Measurements from ENCODE around the gene KXD1. TPM values are rescaled to one million over a fixed set of nuclear protein-coding genes. Genes with fewer than 3 reads are reported as not detected.

KXD1 gene
- total and polyA plus RNA-seq, 3 donors from 2014 or later, result 124 to 163 (median 133) TPM

- H3K9me3 ChIP-seq, result no peaks in the 10 kb centered on the region
- H3K36me3 ChIP-seq (ENCODE audit: low read depth, missing control alignments), result no peaks in the 10 kb centered on the region
- H3K27ac ChIP-seq, result no peak overlapping the region
- DNase-seq, result no peak
- WGBS, 2 donors, result 40 to 46% methylated on average over 1 to 3 of the region's 3 CpGs
- H3K4me1 ChIP-seq, result peaks cover 16% of the 10 kb centered on the region
- no peak for TF ChIP-seq POLR2A (IDR thresholded peaks at IDR 0.05)
- no peak for TF ChIP-seq CTCF (IDR thresholded peaks at IDR 0.05)
- no peak overlapping the region for H3K4me3 ChIP-seq
- no peaks in the 10 kb centered on the region for H3K27me3 ChIP-seq
- intact Hi-C loops (cut with DNase I; ENCODE audit: low total_unique reads), result no loop called here
These were observed 52.5 kb downstream of the KXD1 start for GRCh38 chr19:18610245-18610555.

GRCh38 chr19:18610556-18611326 lies 53.1 kb downstream of the KXD1 start:
- Histone ChIP-seq H3K27ac (no peak overlapping the region), H3K9me3 (no peaks in the 10 kb centered on the region), H3K36me3 (ENCODE audit: low read depth, missing control alignments) (no peaks in the 10 kb centered on the region), H3K4me3 (no peak overlapping the region), H3K27me3 (no peaks in the 10 kb centered on the region), H3K4me1 (peaks cover 16% of the 10 kb centered on the region)
- DNase-seq, result no peak
- WGBS, 2 donors, result 9 to 13% methylated on average over 23 to 45 of the region's 45 CpGs
- intact Hi-C loops (cut with DNase I; ENCODE audit: low total_unique reads), result no loop called here
- no peak for TF ChIP-seq POLR2A (IDR thresholded peaks at IDR 0.05)
- TF ChIP-seq CTCF (IDR thresholded peaks at IDR 0.05), result no peak

- intact Hi-C loops (cut with DNase I; ENCODE audit: low total_unique reads), result no loop called here
- peaks cover 16% of the 10 kb centered on the region for H3K4me1 ChIP-seq
- no peak overlapping the region for H3K27ac ChIP-seq
- TF ChIP-seq POLR2A (IDR thresholded peaks at IDR 0.05) (no peak), CTCF (IDR thresholded peaks at IDR 0.05) (no peak)
- peak overlapping the region in 1 of 2 donors; percentile 10 for H3K4me3 ChIP-seq
- no peaks in the 10 kb centered on the region for H3K27me3 ChIP-seq
- 2 to 8% methylated on average over 12 to 53 of the region's 62 CpGs for WGBS, 2 donors
- no peak for DNase-seq
- no peaks in the 10 kb centered on the region for H3K36me3 ChIP-seq (ENCODE audit: low read depth, missing control alignments)
- no peaks in the 10 kb centered on the region for H3K9me3 ChIP-seq
These were observed 53.8 kb downstream of the KXD1 start for GRCh38 chr19:18611327-18612050.

DNA sequence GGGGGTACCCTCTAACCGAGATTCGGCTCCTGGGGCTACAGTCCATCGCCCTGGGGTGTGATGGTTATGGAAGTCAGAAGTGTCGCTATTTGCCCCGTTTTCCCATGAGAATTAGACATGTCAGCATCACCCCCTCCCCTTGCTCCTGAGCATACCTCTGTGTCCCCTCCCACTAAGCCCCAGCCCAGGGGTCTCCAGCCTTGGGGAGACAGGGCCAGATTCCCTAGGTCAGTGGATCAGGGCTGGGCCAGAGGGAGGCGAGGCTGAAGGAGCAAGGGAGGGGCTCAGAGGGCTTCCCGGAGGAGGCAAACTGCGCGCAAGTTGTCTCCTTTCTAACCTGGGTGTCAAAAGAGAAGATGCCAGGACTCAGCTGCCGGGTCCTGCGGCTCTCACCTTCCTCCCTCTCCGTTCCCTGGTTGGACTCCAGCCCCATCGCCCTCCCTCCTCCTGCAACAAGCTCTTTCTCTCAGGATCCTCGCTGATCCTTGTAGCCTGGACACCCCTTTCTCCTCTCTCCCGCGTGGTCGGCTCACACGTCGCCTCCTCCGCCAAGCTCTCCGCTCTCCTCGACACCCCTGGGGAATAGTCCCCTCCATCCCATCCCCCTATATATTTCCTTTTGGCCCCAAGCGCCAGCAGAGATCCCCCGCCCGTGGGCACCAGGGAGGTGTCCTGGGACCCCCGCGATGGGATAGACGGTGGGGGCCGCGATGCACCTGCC lies 54.5 kb downstream of the KXD1 start:
- no peaks in the 10 kb centered on the region for H3K36me3 ChIP-seq (ENCODE audit: low read depth, missing control alignments)
- no peaks in the 10 kb centered on the region for H3K27me3 ChIP-seq
- H3K27ac ChIP-seq, result no peak overlapping the region
- TF ChIP-seq CTCF (IDR thresholded peaks at IDR 0.05), result no peak
- no peak for TF ChIP-seq POLR2A (IDR thresholded peaks at IDR 0.05)
- intact Hi-C loops (cut with DNase I; ENCODE audit: low total_unique reads), result no loop called here
- peaks cover 13% of the 10 kb centered on the region for H3K4me1 ChIP-seq
- H3K9me3 ChIP-seq, result no peaks in the 10 kb centered on the region
- no peak overlapping the region for H3K4me3 ChIP-seq
- DNase-seq, result no peak
- WGBS, 2 donors, result 0 to 1% methylated on average over 21 to 27 of the region's 30 CpGs
